CD1c-positive myeloid dendritic cell (primary cell): ENCODE measurements around the gene COG2.
"Not testable (repeated sequence)": the region's sequence is repeated elsewhere in the genome, so short reads cannot be mapped to it uniquely, and the experiment has no call there.

ENCODE experiments used
- DNase-seq: peaks from one replicate; pipeline ENCODE4 v3.0.0-alpha.2; 2016; ENCODE audit errors: extremely low spot score

COG2 gene

DNA sequence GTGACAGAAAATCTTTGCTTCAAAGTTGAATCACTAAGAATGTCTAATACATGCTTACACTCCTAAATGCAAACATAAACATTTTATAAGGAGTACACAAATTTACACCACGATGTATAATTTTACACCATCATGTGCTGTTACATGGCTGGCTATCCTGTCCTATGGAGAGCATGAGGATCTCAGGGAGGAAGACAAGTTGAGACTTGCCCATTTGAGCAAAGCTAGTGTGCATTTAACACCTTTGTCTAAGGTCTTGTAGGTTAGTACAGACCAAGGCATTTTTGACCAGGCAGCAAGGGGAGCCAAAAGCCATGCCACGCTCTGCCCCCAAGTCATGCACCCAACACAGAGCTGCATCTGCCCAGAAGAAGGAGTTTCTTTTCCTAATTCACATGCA, 14.5 kb upstream of the COG2 start:
- no peak for DNase-seq

GRCh38 chr1:230629511-230629910, 12.8 kb upstream of the COG2 start:
- no peak for DNase-seq

DNA sequence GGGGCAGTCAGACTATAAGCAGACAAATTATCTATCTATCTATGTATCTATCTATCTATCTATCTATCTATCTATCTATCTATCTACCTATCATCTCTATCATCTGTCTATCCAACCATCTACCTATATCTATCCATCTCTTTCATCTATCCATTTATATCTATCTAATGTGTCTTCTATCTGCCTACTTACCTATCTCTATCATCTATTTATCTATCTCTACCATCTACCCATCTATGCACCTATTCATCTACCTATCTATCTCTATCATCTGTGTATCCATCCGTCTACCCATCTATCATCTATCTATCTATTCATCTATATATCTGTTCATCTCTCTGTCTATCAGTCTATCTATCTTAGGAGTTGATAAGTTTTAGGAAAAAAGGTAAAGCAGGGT, 10.8 kb upstream of the COG2 start:
- no peak for DNase-seq

GRCh38 chr1:230632273-230632873, 9.9 kb upstream of the COG2 start:
- peak; percentile 9 for DNase-seq

GRCh38 chr1:230633469-230633868, 8.8 kb upstream of the COG2 start:
- DNase-seq: no peak

- no peak for DNase-seq
Observed at GRCh38 chr1:230634384-230634783, 7.9 kb upstream of the COG2 start.

GRCh38 chr1:230636575-230637148, 5.6 kb upstream of the COG2 start:
- no peak for DNase-seq

GRCh38 chr1:230639714-230640209, 2.5 kb upstream of the COG2 start:
- DNase-seq: no peak

GRCh38 chr1:230641346-230641745, 935 bp upstream of the COG2 start:
- DNase-seq: no peak

DNA sequence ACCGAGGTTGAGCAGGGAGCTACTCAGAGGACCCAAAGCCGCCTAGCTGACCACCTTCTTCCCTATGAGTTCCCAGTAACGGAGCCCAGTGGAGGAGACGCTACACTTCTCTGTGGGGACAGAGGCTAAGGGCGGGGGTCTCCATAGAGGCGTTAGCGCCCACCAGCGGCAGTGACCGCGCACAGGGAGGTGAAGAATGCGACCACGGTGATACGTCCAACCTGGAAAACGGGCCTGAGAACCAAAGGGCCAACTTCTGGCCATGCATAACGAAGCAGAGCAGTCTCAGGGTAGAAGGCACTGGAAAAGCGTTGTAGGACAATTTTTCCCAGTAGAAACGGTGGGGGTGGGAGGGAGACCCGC, 400 bp upstream of the COG2 start:
- DNase-seq: no peak

GRCh38 chr1:230643908-230644307, 1.6 kb downstream of the COG2 start:
- no peak for DNase-seq

- no peak for DNase-seq
Observed at GRCh38 chr1:230646710-230647302, 4.5 kb downstream of the COG2 start.

- DNase-seq: no peak
Observed at GRCh38 chr1:230647321-230647720, 5.0 kb downstream of the COG2 start.

DNA sequence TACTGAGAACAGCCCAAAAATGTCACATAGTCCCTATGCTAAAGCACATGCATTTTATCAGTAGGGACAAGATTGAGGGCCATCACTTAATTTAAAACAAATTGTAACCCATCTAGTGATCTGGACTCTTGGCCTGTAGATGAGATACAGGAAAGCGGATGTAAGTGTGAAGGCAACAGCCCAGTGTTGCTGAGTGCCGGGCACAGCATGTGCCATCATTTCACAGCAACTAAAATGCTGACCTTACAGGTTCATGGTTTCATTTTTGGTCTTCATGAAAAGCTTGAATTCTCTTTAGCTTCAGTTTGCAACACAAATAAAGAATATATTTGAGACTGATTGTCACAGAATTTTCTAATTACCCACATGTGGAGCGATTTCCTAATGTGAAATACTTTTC, 5.8 kb downstream of the COG2 start:
- no peak for DNase-seq

DNA sequence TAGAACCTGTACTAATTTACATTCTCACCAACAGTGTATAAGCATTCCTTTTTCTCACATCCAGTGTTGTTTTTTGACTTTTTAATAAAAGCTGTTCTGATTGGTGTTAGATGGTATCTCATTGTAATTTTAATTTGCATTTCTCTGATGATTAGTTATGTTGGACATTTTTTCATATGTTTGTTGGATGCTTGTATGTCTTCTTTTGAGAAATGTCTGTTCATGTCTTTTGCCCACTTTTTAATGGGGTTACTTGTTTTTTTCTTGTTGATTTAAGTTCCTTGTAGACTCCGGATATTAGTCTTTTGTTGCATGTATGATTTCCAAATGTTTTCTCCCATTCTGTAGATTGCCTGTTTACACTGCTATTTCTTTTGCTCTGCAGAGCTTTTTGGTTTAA, 8.0 kb downstream of the COG2 start:
- no peak for DNase-seq

- no peak for DNase-seq
Observed at GRCh38 chr1:230651235-230651634, 9.0 kb downstream of the COG2 start.

- DNase-seq: not testable (repeated sequence)
Observed at GRCh38 chr1:230656719-230657118, 14.4 kb downstream of the COG2 start.

- not testable (repeated sequence) for DNase-seq
Observed at GRCh38 chr1:230658103-230658502, 15.8 kb downstream of the COG2 start.

DNA sequence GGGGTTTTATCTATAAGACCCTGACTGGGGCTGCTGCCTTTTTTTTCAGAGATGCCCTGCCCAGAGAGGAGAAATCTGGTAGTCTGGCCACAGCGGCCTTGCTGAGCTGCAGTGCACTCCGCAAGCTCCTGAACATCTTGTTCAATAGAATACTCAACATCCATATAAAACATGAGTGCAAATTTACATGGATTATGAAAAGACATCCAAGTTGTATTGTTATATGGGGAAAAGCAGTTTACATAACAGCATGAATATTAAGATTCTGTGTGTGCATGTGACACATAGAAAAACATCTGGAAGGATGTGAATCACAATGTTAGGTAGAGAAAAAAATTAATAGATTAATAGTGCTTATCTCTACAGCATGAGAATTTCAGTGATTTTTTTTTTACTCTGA, 16.4 kb downstream of the COG2 start:
- DNase-seq: no peak

DNA sequence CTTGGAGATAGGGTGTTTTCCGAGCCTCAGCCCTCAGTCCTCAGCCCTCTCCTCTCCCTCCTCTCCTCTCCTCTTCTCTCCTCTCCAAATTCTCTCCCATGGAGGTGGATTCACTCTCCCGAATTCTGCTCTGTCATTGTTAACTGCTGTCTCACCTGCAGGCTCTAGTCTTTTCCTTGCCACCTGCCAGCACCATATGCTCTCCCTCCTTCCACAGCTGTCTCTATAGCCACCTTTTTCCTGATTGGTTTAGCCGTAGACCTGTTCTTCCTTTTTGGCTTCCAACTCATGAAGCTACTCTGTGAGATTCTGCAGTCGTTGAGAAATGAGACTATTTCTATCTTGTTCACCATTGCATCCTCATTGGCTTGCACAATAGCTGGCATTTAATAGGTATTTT, 19.7 kb downstream of the COG2 start:
- DNase-seq: no peak

GRCh38 chr1:230668227-230668626, 25.9 kb downstream of the COG2 start:
- no peak for DNase-seq

GRCh38 chr1:230669543-230669942, 27.3 kb downstream of the COG2 start:
- no peak for DNase-seq

- no peak for DNase-seq
Observed at GRCh38 chr1:230674581-230674980, 32.3 kb downstream of the COG2 start.

DNA sequence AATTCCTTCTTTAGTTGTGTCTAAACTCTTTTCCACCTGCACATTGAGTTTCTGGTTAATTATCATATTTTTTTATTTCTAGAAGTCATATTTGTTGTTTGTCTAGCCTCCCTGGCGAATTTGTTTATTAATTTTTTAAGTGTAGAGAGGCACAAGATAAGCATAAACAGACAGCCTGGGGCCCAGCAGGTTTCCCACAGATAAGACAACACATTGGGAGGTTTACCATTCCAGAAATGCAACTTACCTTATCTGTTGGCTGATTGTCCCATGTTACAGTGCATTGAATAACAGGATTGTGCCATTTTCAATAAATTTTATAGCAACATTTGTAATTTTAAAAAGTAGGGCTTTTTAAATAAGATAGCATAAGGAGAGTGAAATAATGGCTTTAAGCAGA, 34.9 kb downstream of the COG2 start:
- DNase-seq: no peak
